Pons (tissue), 1 donor: Measurements from ENCODE around the gene POLR1A.

Experiments
- DNase-seq: peaks from one replicate; pipeline ENCODE4 v3.0.0-alpha.2; 2016; ENCODE audit warnings: low spot score

Gene POLR1A

GRCh38 chr2:86097114-86097896 lies 8.4 kb downstream of the POLR1A start:
- DNase-seq: no peak

- DNase-seq: no peak
Measured at GRCh38 chr2:86094229-86094628, 11.5 kb downstream of the POLR1A start.

- no peak for DNase-seq
Measured at GRCh38 chr2:86087936-86088850, 17.5 kb downstream of the POLR1A start.

- DNase-seq: no peak
Measured at GRCh38 chr2:86082756-86083155, 22.9 kb downstream of the POLR1A start.

GRCh38 chr2:86081724-86082123 lies 24.0 kb downstream of the POLR1A start:
- DNase-seq: no peak

- peak; percentile 81 for DNase-seq
Measured at GRCh38 chr2:86079981-86080911, 25.4 kb downstream of the POLR1A start.

GRCh38 chr2:86078774-86079545 lies 26.7 kb downstream of the POLR1A start:
- DNase-seq: peak; percentile 92

GRCh38 chr2:86075886-86076285 lies 29.8 kb downstream of the POLR1A start:
- no peak for DNase-seq

- no peak for DNase-seq
Measured at GRCh38 chr2:86074811-86075210, 30.9 kb downstream of the POLR1A start.

GRCh38 chr2:86074256-86074655 lies 31.4 kb downstream of the POLR1A start:
- DNase-seq: no peak

- no peak for DNase-seq
Measured at GRCh38 chr2:86073225-86073624, 32.5 kb downstream of the POLR1A start.

- peak; percentile 69 for DNase-seq
Measured at GRCh38 chr2:86072271-86072858, 33.3 kb downstream of the POLR1A start.

GRCh38 chr2:86070868-86071267 lies 34.8 kb downstream of the POLR1A start:
- DNase-seq: no peak

- DNase-seq: no peak
Measured at GRCh38 chr2:86069783-86070339, 35.8 kb downstream of the POLR1A start.

GRCh38 chr2:86069091-86069685 lies 36.5 kb downstream of the POLR1A start:
- DNase-seq: no peak

- no peak for DNase-seq
Measured at GRCh38 chr2:86068648-86069047, 37.0 kb downstream of the POLR1A start.

GRCh38 chr2:86068136-86068588 lies 37.5 kb downstream of the POLR1A start:
- no peak for DNase-seq

- DNase-seq: no peak
Measured at GRCh38 chr2:86066915-86067314, 38.8 kb downstream of the POLR1A start.

GRCh38 chr2:86066007-86066578 lies 39.6 kb downstream of the POLR1A start:
- no peak for DNase-seq

- DNase-seq: no peak
Measured at GRCh38 chr2:86065512-86065911, 40.2 kb downstream of the POLR1A start.
